Activated CD4-positive, alpha-beta T cell treated with anti-CD3 and anti-CD28 coated beads, Interleukin-2, amount 50 U/mL, for 4 hours (primary cell): ENCODE results near the gene PLCXD1.
"Not testable (repeated sequence)": the region's sequence is repeated elsewhere in the genome, so short reads cannot be mapped to it uniquely, and the experiment has no call there.

Experiments used
- DNase-seq, 2 experiments: peaks; one replicate each; pipeline ENCODE4 v3.0.0-alpha.2; 2020

The PLCXD1 gene

GRCh38 chrX:264006-264405 lies 17.2 kb upstream of the PLCXD1 start:
- not testable (repeated sequence) for DNase-seq

GRCh38 chrX:264634-265455 lies 16.3 kb upstream of the PLCXD1 start:
- no peak for DNase-seq

- DNase-seq = no peak
Measured at GRCh38 chrX:265502-265901, 15.7 kb upstream of the PLCXD1 start.

DNA sequence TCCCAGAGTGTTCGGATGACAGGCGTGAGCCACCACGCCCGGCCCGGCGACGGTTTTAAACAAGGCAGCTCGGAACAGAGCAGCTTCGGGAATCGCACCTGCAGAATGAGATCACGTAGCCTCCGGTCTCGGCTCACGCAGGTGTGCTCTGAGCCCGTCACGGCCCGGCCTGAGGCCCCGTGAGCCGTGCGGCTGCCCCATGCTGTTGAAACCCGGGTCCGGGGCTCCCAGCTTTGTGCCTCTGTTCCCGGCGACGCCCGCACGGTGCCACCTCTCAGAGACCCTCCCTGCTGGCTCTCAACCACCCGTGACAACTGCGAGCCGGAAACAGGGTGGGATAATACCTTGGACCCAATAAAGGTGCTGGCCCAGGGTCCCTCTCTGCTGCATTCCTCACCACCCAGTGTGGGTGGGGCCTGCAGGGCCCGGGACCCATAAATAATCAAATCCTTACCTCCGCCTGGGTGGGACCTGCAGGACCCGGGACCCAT lies 13.4 kb upstream of the PLCXD1 start:
- no peak for DNase-seq

- no peak for DNase-seq
Measured at GRCh38 chrX:270848-271367, 10.3 kb upstream of the PLCXD1 start.

DNA sequence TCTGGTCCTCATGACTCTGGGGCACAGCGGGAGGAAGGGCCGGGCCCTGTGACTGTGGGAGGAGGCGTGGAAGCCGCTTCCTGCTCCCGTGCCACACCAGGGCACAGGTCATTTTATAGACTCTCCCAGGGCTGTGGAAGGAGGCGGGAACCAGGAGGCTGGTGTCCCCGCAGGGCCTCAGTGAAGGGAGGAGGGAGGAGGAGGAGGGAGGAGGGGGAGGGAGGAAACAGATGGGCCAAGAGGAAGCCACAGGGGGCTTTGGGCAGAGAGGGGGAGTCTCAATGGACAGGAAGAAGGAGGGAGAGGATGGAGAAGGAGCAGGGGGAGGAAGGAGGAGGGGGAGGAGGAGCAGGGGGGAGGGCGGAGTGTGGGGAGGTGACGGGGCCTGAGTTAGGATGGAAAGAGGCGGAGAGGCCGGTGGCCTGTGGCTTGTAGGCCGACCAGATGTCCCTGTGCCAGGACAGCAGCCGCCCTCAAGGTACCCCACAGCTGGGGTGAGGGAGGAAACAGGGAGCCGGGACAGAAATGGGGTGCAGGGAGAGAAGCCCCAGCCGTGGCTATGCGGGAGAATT lies 6.2 kb upstream of the PLCXD1 start:
- no peak for DNase-seq

- no peak for DNase-seq
Measured at GRCh38 chrX:275476-275966, 5.7 kb upstream of the PLCXD1 start.

DNA sequence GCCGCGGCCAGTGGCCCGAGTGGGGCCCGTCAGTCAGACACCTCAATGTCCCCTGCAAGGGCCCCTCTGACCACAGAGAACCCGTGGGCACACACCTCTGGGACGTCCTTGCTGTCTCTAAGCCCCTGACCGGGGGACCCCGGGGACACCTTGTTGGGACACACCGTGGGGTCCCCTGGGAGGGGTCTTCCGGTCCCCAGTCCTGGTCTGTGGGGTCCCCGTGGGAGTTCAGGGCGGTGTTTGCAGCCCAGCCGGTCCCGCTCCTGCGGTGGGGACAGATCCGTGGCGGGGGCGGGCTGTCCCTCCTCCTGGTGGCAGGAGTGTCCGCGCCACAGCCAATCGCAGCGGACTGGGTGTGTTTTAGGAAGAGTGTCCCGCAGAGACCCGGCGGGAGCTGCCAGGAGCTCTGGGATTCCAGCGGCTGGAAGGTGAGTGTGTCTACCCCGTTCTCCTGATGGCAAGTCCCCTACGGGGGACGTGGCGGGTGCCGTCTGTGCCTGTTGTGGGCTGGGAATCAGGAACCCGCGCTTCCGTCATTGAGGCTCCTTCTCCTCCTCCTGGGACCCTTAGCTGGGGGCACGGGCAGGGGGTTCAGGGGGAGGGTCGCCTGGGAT lies 5.1 kb upstream of the PLCXD1 start:
- no peak for DNase-seq

GRCh38 chrX:276581-277201 lies 4.5 kb upstream of the PLCXD1 start:
- DNase-seq = no peak

- not testable (repeated sequence) for DNase-seq
Measured at GRCh38 chrX:279757-280604, 1.2 kb upstream of the PLCXD1 start.

GRCh38 chrX:280722-281121 lies 459 bp upstream of the PLCXD1 start:
- DNase-seq = not testable (repeated sequence)

- DNase-seq = not testable (repeated sequence)
Measured at GRCh38 chrX:282000-282681, 960 bp downstream of the PLCXD1 start.

DNA sequence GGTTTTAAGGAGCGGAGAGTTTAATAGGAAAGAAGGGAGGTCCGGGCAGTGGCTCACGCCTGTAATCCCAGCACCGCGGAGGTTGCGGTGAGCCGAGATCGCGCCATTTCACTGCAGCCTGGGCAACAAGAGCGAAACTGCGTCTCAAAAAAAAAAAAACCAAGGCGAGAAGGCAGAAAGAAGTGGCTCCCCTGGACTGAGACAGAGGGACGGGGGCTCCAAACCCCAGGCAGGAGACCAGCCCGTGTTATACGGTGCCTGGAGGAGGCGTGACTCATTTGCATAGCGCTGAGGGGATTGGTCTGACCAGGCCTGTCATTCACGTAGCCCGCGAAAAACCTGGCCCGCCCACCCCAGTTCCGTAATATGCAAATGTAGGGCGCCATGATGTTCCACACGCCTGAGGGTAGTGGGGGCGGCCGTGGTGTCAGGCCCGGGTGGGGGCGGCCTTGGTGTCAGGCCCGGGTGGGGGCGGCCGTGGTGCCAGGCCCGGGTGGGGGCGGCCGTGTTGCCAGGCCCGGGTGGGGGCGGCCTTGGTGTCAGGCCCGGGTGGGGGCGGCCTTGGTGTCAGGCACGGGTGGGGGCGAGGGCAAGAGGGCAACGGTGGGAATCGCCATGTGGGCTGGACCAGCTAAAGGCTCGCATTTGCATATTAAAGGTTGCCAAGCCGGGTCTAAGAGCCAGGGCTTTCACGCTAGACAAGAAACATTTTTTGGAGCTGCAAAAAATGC lies 2.1 kb downstream of the PLCXD1 start:
- peak; percentile 90 to 91 for DNase-seq

GRCh38 chrX:285076-285677 lies 4.0 kb downstream of the PLCXD1 start:
- no peak for DNase-seq

- no peak for DNase-seq
Measured at GRCh38 chrX:287670-288069, 6.5 kb downstream of the PLCXD1 start.

- DNase-seq = no peak
Measured at GRCh38 chrX:288561-288991, 7.4 kb downstream of the PLCXD1 start.

DNA sequence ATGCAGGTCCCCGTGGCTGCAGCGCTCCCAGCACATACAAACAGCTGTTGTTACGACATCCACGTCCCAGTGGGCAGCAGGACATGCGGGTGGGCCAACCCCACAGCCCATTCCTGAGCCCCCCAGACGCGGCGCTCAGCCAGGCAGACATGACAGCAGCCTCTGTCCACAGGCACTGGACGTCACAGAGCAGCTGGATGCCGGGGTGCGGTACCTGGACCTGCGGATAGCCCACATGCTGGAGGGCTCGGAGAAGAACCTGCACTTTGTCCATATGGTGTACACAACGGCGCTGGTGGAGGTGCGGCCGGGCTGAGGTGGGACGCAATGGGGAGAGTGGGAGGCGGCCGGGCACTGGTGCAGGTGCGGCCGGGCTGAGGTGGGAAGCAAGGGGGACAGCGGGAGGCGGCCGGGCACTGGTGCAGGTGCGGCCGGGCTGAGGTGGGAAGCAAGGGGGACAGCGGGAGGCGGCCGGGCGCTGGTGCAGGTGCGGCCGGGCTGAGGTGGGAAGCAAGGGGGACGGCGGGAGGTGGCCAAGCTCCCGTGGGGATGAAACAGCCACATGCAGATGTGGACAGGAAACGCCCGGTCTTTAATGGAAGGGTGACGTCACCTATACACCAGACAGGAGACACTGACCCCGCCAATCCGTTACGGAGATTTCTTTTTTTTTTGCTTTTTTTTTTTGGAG lies 9.4 kb downstream of the PLCXD1 start:
- no peak for DNase-seq

GRCh38 chrX:291411-291901 lies 10.3 kb downstream of the PLCXD1 start:
- no peak for DNase-seq
